HG03460 (cell line): ENCODE measurements around the gene LDHAL6B.

Source experiments
- ATAC-seq: cut with Tn5 transposase; IDR thresholded peaks from one replicate; pipeline ENCODE4 v1.9.1; 2021; ENCODE audit not compliant: unreplicated experiment

Gene LDHAL6B

DNA sequence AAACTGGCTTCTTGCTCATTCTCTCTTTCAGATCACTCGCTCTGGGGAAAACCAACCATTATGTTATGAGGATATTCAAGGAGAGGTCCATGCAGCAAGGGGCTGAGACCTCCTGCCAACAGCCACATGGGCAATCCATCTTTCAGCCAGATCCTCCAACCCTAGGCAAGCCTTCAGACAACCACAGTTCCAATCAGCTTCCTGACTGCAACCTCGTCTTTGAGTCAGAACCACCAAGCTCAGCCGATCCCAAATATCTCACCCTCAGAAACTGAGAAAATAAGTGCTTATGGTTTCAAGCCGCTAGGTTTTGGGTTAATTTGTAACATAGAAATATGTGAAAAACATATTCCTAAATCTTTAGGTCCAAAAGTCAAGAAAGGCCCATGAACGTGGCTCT, 10.3 kb downstream of the LDHAL6B start:
- ATAC-seq, result no peak

DNA sequence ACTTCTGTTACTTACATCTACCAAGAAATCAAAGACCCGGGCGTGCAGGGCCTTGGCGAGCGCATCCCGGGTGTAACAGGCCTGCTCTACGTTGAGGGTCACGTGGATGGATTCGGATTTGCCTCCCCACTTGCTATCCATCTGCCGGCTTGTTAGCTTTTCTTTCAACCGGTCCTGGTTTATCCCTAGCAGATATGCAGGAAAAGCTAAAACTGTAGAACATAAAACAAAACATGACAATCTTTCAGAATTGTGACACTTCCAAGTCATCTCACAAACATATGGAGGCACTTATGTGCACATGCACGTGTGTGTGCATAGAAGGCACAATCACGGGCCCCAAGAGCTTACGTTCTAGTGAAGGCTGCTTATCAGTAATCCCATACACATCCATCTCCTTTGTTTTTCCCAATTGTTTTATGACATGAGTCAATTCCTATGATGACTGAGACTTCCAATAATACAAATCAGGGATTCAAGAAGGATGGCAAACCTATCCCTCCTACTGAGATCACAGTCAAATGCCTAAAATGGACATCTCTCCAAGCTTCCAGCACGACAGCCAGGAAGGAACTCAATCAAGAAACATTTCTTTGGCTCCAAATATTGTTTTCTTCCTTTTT, 11.3 kb downstream of the LDHAL6B start:
- no peak for ATAC-seq

DNA sequence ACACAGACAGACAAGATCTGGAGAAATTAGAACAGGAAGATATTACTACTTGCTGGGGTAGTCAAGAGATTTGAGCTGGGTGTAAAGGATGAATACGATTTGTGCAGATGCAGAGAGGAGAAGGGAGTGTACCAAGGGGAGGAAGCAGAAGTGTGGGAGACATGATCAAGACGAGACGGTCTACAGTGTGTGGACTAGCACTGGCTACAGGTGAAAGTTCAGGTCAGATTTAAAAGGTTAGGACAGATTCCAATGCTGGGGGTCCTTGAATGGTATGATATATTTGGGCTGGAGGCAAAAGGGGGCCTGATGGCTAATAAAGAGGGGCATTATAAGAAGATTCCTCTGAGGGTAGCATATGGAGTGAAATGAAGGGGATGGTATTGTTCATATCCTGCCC, 12.1 kb downstream of the LDHAL6B start:
- ATAC-seq, result no peak

DNA sequence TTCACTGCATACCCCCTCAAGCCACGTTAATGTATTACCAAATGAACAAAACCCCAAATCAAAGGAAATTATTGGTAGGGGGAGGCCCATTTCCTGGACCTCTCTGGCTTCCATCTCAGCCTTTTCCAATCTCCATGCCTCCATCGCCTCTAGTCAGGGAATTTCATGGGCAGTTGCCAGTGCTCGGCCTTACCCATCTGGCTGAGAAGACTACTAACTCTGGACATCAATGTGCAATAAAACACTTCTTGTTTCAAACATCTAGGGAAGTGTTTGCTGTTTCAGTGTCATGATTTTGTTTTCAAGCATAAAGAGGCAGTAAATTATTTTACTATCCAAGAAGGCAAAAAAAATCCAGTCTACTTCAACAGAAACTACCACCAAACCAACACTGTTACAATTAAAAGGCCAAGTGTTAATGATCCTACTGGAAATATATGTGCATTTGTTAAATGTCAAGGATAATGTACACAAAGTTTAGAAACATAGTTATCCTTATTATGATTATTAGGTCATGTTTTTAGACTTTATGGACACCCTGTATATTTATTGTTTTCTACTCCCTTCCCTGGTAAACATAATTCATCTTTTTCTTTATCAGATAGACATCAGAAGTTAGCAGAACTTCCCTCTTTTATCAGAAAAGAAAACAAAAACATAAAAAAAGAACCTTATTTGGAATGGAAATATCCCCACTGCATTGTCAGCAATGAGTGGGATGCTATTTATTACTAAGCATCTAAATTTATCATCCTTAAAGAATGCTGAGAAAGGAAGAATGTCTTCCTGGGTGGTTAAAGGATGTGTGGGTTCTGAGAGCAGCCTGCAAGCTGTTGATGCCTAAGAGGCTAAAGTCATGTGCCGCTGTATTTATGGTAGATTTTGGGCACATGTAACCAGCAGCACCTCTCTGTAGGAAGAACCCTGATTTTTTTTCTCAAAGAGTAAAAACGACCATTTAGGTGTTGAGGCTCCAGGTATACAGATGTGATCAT, 15.2 kb downstream of the LDHAL6B start:
- no peak for ATAC-seq

DNA sequence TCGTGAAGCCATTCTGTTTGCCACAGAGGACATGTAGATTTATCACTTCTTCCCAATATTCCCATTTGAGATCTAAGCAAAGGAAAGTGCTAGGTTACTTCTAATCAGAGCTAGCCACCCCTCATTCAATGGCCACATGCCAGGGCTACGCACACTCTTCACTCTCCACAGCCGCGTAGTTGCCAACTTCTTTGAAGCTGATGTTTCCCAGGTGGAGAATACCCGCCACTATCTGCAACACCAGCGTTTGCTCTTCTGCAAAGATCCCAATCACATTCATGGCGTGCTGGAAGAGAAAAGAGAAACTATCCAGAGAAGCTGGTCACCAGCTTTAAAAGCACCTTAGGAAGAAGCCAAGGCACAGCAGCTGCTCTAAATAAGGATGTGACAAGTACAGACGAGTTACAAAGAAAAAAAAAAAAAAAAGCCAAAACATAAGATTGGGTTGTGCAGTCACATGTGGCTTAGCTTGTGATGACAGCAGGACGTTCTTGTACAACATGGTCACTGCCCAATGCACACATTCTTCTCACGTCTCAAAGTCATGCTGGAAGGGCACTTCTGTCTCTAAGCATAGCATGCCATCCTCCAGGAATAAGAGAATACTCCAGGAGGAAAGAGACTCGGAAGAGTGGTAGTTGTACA, 16.4 kb downstream of the LDHAL6B start:
- ATAC-seq, result no peak

DNA sequence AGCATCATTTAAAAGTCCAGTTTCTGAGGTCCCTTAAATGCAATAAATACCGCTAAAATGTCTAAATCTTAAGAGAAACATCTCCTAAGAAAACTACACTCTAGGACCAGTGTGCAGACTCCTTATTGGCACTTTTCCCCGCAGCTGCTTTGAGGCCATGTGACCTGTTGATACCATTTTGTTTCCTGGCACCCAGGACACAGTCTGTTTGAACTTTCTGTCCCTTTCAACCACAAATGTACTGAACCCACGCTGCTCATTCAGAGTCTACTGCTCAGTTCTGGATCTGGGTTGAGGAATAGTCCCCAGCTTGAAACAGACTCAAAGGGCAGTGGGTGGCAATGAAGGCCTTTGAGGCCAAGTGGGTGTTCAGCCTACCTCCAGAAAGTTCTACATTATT, 17.1 kb downstream of the LDHAL6B start:
- ATAC-seq, result no peak

DNA sequence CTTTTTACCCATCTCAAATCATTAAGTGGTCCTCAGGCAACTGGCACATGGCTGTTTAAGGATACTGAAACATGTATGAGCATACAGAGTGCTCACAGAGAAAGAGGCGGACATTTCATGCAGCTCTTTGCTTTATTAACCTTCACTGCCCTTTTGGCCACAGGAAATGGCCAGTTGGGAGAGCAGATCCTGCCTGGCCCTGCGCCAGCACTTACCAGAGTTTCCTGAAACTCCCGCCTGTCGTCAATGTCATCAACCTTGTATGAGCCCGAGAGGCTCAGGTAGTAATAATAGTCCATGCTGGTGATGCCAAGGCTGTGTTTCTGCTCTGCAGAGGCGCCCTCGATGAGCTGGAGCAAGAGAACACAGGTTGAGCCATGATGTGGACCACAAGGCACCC, 17.8 kb downstream of the LDHAL6B start:
- no peak for ATAC-seq

DNA sequence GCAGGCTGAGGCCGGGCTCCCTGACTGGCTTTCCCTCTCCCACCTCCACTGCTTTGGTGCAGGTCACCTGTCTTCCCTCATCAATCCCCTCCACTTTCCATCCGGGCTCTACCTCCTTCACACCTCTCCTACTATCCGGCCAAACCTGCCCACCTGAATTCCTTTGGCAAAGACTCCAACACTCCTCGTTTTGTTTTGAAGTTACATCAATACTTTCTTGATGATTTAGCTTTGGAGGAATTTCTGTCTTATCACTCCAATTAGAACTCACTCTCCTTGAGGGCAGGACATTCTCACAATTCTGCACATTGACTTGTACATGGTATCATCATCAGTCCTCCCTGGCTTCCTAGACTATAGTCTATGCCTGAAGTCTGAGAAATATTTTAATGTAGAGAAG, 20.4 kb downstream of the LDHAL6B start:
- ATAC-seq, result no peak

DNA sequence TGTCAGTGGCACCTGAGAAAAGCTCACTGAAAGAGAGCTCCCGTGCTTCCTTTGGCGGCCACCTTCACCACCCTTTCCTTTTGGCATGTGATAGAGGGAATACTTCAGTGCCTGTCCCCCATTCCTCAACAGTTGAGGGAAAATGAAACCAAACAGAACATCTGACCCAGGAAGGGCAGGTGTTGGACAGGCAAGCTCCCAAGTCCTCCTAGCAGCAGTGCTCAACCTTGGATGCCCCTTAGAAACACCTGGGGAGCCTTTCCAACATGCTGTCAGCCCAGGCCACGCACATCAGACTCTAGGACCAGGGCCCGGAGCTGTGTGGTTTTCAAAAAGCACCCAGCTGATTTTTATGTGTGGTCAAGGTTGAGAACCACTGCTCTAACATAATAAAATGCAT, 22.4 kb downstream of the LDHAL6B start:
- no peak for ATAC-seq

DNA sequence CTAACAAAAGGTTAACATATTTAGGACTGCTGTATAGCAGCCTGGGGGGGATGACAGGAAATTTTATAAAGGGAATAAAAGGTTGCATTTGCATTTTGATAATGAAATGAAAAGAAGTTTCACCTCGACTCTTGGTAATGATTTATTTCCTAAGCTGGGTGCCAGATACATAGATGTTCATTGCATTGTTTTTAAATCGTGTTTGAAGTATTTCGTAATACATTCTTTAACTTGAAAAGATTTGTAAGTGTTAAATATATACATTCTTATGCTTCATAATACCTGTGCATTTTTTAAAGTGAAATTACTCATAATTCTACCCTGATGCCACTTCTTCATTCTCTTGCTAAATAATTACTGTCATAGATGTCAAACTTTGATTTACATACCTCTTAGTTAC, 22.8 kb downstream of the LDHAL6B start:
- ATAC-seq, result no peak

DNA sequence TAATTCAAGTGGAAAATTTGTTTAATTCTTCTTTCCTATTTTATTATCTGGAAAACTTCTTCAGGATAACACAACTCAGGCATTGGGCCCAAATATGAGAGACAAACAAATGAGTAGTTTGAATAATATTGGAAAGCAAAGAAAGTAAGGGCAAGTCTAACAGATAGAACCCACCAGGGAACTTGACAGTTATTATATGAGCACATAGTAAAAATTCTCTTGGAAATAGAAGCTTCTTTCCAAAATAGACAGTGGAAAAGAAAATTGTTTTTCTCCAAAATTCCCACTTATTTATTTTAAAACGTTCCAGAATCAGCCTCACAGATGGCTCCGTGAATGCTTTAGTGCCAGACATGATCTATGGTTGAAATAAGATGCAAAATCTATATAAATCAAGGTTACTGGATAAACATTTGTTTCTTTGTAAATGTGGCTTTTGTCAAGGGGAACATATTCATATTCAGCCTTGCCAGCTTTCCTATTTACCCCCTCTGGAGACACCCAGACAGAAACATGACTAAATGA, 23.9 kb downstream of the LDHAL6B start:
- no peak for ATAC-seq

DNA sequence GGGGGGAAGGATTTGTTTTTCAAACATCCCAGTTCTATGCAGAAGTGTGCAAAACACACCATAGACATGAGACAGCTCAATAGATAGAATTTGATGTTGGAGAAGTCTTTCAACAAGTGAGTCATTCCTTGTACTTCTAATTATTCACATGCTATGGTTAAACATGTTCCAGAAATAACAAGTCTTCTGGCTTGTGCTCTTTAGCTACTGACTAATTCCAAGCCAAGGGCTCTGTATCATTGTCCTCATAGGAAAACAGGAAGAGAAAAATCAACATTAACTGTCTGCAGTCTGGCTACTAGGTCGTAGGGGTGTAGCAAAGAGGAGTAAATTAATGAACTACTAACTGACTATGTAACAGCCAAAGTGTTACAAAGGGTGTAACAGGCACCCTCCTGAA, 25.8 kb downstream of the LDHAL6B start:
- no peak for ATAC-seq

DNA sequence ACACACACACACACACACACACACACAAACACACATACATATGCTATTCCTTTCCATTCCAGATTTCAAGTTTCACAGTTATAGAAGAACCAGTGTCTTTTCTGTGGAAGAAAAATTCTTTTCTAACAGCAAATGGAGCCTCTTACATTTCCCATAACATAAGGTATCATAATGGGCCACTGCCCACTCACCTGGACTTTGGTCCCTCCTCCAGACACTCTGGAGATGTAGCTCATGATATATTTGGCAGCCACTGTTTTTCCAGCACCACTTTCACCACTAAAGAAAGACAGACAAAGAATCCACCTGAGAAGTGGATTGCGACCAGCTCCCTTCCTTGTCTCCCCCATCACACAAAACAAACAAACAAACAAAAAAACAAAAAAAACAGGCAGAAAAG, 29.8 kb downstream of the LDHAL6B start:
- ATAC-seq, result no peak

DNA sequence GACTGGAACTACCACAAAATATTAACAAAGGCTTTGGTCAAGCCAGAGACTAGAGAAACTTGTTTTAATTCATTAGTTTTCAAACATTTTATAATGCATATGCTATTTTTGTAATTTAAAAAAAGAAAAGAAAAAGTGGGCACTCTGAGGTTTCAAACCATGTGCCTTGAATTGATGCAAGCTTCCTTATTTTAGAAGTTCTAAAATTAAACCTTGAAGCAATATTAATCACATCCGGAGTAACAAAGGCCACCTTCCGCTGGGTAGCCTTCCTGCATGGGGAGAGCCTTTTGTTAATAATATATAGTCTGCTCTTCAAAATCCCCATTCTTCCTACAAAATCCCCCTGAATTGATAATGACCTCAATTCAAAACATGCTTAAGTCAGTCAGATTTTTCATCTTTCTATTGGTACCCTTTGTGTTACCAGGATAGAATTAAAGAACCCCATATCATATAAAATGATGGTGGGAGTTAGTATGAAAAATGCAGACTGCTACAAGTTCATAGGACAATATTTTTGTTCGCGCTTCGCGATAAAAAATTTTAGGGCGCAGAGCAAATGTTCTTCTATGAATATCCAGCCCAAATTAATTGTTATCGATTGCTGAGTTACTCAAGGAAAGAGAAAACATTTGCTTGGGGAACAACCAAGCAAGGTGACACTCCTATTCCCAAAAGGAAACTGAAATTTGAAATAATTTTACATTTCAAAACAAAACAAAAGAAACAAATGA, 30.6 kb downstream of the LDHAL6B start:
- peak; percentile 57 for ATAC-seq

DNA sequence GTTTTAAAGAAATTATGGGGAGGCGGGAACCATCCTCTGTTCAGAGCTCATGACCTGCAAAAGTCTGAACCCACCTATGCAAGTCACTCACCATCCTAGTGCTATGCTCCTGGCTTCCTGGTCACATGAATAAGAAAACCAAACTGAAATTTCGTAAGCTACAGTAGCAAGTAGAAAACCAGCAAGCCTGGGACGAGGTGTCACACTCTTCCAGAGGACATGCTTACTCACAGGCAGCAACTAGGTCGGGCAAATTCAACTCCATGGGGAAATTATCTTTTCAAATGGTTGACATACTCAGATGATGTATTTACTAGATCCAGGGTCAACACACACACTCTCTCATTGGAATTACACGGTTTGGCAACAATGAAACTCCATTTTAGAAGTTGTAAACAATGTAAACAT, 31.3 kb downstream of the LDHAL6B start:
- ATAC-seq, result peak; percentile 45

DNA sequence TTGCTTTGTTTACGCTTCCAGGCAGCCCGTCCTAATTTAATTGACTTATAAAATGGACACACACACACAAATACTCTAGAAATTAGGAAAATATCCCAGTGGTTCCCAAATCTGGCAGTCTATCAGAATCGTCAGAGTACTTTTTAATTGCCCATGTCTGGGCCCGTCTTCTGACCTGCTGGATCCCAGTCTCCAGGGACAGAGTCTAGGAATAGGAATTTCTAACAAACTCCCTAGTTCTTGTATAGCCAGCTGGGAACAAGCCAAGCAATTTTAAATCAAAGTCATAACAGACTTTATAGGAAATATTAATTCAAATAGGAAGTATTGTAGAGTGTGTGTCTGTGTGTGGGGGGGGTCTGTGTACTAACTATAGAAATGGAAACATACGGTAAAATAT, 33.4 kb downstream of the LDHAL6B start:
- no peak for ATAC-seq

DNA sequence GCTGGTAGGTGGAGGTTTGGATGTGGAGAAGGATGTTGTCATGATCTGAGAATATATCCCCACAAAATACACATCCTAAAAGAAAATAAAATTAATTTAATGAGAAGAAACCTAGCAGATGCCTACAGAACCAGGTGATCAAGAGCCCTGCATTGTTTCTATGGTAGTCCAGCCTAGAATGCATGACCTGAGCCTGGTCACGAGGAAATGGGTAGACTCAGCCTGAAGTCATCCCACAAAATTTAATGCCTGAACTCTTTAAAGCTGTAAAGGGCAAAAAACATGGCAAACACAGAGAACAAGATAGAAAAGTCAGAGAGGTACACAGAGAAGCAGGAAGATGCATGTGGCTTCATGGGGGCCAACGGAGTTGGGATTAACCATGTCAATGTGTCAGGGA, 36.0 kb downstream of the LDHAL6B start:
- ATAC-seq, result no peak

DNA sequence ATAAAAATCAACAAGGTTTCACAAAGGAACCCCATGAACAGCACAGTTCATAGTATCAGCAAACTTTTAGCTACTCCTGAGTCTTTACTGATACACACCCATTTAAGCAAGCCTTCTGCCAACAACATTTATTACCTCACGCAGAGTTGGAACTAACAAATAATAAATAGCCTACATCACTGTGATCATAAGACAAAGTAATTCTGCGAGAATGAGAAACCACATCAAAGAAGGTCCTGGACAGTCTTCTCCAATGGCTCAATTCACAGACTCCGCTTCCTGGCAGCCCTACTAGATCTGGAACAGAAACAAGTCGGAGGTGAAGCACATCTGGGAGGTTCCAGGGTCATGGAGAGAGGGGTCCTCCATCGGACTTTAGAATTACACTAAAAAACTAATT, 37.0 kb downstream of the LDHAL6B start:
- no peak for ATAC-seq

DNA sequence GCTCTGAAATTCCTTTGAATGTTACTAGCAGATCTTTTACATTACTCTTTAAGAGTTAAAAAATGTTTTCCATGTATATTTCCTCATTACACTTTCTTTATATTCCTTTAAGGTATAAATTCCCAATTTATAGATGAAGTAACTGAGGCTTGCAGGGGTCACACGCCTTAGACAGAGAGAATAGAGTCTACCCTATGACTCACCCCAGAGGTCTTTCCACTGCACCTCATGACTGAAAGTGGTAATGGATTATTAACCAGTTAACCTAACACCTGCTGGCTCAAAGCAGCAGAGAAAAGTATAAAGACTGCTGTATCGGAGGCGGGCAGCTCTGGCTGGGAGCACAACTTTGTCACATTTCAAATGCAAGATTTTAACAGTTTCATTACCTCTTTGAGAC, 37.7 kb downstream of the LDHAL6B start:
- ATAC-seq, result peak; percentile 94

DNA sequence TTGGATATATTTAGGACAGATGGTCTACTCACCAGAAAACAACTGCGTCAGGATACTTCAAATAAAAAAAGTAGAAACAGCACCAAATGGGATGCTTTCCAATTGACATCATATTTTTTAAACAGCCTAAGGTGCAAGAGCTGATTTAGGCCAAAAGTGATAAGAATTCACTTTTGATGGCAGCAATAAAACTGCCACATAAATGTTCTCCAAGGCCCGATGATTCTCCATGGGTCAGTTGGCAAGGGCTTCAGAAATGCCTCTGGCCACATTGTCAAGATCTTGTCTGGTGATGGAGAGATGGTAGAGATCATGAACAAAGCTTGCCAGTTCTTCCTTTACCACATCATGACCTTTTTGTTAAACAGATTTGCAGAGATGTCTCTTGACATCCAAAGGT, 38.9 kb downstream of the LDHAL6B start:
- ATAC-seq, result no peak

DNA sequence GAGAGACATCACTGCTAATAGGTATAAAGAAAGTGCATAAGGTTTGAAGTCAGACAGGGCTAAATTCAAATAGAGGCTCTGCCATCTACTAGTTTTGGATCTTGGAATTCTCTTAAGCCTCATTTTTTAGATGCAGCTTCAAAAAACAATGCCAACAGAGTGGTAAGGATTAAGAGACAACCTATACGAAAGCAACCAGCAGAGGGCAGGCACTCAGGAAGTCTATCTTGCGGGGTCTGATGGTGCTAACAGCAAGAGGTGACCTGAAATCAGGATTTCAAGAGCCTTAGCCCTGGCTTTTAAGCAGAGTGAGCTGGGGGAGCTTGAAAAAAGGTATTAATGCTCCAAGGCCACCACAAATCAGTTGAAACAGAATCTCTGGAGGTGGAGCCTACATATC, 40.7 kb downstream of the LDHAL6B start:
- no peak for ATAC-seq
